GM18951 (cell line): ENCODE data around the gene CST11.

ENCODE experiments used
- POLR2A ChIP-seq: IDR thresholded peaks from 4 replicates; pipeline ENCODE4 v1.6.1; 2011; ENCODE audit warnings: mild to moderate bottlenecking; ENCODE audit not compliant: insufficient read length, insufficient read depth; ENCODE audit errors: extremely low read depth
- in situ Hi-C: fragments of 300-500 bp; cut with MboI; formaldehyde crosslinking; loops from one replicate; pipeline ENCODE4 v1.12.0; 2022; ENCODE audit warnings: low sequenced_read_pairs, mixed read lengths, inconsistent platforms; ENCODE audit not compliant: unreplicated experiment

The CST11 gene

DNA sequence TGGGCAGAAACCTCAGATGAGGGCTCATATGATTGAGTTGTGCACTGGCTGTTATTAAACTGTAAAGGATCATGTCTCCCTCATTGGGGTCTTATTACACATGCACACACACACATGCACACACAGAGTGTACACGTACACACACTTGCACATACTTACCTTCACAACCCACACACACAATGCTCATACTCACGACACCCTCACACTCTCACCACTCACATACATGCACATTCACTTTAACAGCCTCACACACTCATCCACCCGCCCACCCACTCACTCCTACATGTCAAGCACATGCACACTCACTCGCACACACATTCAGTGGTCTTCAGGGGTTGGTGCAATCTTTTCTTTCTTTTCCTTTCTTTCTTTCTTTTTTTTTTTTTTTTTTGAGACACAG lies 7.8 kb downstream of the CST11 start:
- TF ChIP-seq POLR2A = no peak
- in situ Hi-C loops = loop anchor here (25.0 kb wide), 1 partner anchor 167 kb away; the partner anchor contains the start of gene CST9

GRCh38 chr20:23442436-23442835 lies 10.2 kb downstream of the CST11 start:
- in situ Hi-C loops = loop anchor here (25.0 kb wide), 1 partner anchor 170 kb away; the partner anchor contains the start of gene CST9
- no peak for TF ChIP-seq POLR2A

DNA sequence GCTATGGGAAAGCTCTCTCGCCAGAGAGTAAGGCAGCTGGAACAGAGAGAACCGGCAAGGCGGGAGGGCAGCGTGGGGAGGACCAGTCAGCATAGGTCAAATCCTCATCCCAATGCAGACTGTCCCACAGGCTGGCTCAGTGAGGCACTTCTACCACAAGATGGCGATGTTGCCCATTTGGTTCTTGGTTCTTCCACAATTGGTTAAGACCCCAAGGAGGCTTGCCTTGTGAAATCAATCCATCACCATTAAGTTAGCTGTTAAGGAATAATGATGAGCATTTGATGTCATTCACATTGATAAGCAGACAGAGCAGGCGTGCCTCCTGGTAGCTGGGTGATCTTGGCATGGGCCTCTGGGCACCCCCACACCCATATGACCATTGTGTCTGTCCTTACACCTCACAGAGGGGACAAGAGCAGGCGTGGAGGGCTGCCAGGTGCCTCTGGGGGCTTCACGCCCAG lies 10.8 kb downstream of the CST11 start:
- in situ Hi-C loops = loop anchor here (25.0 kb wide), 1 partner anchor 170 kb away; the partner anchor contains the start of gene CST9
- TF ChIP-seq POLR2A = no peak

GRCh38 chr20:23440004-23440403 lies 12.7 kb downstream of the CST11 start:
- no peak for TF ChIP-seq POLR2A
- in situ Hi-C loops = loop anchor here (25.0 kb wide), 1 partner anchor 172 kb away; the partner anchor contains the start of gene CST9

DNA sequence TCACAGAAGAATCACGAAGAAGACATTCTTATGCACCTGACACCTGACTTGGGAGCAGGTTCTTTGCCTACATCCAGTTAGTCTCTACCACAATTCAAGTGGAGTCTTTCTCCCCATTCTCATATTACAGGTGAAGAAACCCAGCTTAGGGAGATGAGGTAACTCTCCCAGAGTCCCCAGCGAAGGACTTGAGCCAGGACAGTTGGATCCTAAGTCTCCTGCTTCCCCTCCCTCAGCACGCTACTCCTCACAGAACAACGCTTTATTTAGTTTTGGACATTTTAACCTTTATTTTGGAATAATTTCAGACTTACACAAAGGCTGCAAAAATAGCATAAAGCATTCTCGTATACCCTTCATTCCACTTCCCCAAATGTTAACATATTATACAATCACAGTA lies 14.0 kb downstream of the CST11 start:
- no peak for TF ChIP-seq POLR2A
- in situ Hi-C loops = loop anchor here (25.0 kb wide), 1 partner anchor 174 kb away; the partner anchor contains the start of gene CST9

- no peak for TF ChIP-seq POLR2A
- in situ Hi-C loops = loop anchor here (25.0 kb wide), 1 partner anchor 175 kb away; the partner anchor contains the start of gene CST9
Measured at GRCh38 chr20:23437126-23437899, 15.4 kb downstream of the CST11 start.

- TF ChIP-seq POLR2A = no peak
- in situ Hi-C loops = loop anchor here (25.0 kb wide), 1 partner anchor 176 kb away; the partner anchor contains the start of gene CST9
Measured at GRCh38 chr20:23436681-23437080, 16.0 kb downstream of the CST11 start.

GRCh38 chr20:23435626-23436539 lies 16.8 kb downstream of the CST11 start:
- TF ChIP-seq POLR2A = no peak
- in situ Hi-C loops = loop anchor here (25.0 kb wide), 1 partner anchor 176 kb away; the partner anchor contains the start of gene CST9

DNA sequence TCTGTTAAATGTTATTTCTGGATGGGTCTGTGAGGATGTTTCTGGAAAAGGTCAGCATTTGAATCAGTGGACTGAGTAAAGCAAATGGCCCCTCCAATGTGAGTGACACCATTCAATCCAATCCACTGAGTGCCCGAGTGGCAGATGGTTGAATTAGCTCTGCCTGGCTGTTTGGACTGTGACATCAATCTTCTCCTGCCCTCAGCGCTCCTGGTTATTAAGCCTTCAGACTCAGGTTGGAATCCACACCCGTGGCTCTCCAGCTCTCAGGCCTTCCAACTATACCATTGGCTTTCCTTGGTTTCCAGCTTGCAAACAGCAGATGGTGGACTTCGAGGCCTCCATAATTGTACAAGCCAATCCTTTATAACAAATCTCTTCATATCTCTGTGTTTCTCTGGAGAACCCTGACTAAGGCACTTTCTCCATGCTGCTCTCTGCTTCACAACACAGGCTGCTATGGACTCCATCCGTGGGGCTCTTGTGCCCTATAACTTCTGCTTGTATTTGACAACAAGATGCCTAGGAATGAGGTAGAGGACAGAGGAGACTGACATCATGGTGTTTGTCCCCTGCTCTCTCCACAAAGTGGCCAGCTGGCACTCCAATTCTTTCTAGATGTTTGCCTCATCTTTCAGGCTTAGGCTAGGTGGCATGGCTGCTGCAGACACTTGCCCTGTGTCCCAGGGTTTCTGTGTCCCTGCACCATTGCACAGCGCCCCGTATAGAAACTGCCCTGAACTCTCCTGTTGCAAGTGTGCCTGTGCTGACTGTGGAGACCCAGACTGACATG lies 18.0 kb downstream of the CST11 start:
- in situ Hi-C loops = loop anchor here (25.0 kb wide), 1 partner anchor 178 kb away; the partner anchor contains the start of gene CST9
- no peak for TF ChIP-seq POLR2A

- no peak for TF ChIP-seq POLR2A
- in situ Hi-C loops = loop anchor here (25.0 kb wide), 1 partner anchor 179 kb away; the partner anchor contains the start of gene CST9
Measured at GRCh38 chr20:23433628-23434027, 19.0 kb downstream of the CST11 start.

DNA sequence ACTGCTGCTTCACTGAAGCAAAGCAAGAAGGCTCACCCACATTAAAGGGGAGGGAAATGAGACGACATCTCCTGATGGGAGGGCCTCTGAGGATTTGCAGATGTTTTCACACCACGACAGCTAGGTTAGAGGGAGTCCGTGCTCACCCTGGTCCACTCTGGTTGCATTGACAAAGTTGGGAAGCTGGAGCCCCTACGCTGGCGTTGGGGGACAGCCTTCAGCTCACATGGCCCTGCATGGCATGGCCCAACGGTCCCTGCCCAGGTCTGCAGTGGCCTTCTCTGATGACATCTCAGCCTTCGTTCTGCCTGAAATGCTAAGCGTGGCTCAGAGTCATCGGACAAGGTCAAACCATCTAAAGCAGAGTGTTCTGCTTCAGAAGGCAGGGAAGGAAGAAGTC lies 27.5 kb downstream of the CST11 start:
- TF ChIP-seq POLR2A = no peak
- in situ Hi-C loops = loop anchor here (25.0 kb wide), 1 partner anchor 187 kb away; the partner anchor contains the start of gene CST9
